T-cell (primary cell): ENCODE results near the gene ABHD15. TPM values are rescaled to one million over a fixed set of nuclear protein-coding genes. Genes with fewer than 3 reads are reported as not detected.

Experiments used
- ATAC-seq, 4 experiments: fragments of 200-7000 bp in 3 of 4; fragments of 150-1000 bp in 1 of 4; cut with Tn5 transposase; replicated peaks in 1 of 4; 1 replicate in 3 of 4; 2 replicates in 1 of 4; pipeline ENCODE4 v1.10.0; 2021; ENCODE audit warnings: moderate library complexity in 3 of 4, mild to moderate bottlenecking in 2 of 4, moderate number of reproducible peaks in 1 of 4
- CTCF ChIA-PET, 2 donors: fragments of 300-600 bp; sonication (Branson Sonifier 250); formaldehyde crosslinking; loops; one replicate each; lab custom pipeline; 2022; ENCODE audit warnings: antibody characterized with exemption in 2 of 2; lab: Charles Lee
- POLR2A ChIA-PET, 2 donors: fragments of 300-600 bp; sonication (Branson Sonifier 250); formaldehyde crosslinking; loops; one replicate each; lab custom pipeline; 2022; ENCODE audit warnings: antibody characterized with exemption in 2 of 2; lab: Charles Lee
- DNase-seq, 35 experiments: peaks; one replicate each; pipeline versions ENCODE4 v3.0.0 to v3.0.0-alpha.2; 2013 to 2023
- H3K27ac ChIP-seq: one replicate; pipeline ENCODE4 v1.5.1; 2013; ENCODE audit warnings: low read length
- H3K27me3 ChIP-seq, 2 experiments: replicated peaks in 1 of 2; 1 replicate in 1 of 2; 2 replicates in 1 of 2; pipeline versions ENCODE4 v1.6.1 to v1.7.0; 2013; ENCODE audit warnings: low read length in 1 of 2, mixed read lengths in 1 of 2; ENCODE audit not compliant: control insufficient read depth in 2 of 2, insufficient read depth in 2 of 2; ENCODE audit errors: extremely low read depth in 1 of 2
- H3K36me3 ChIP-seq, 2 donors: 1 replicate in 1 of 2; 2 replicates in 1 of 2; pipeline versions ENCODE4 v1.6.1 to v1.7.0; 2013; ENCODE audit warnings: low read length in 1 of 2; ENCODE audit not compliant: control insufficient read depth in 2 of 2, insufficient read depth in 1 of 2; ENCODE audit errors: extremely low read depth in 1 of 2
- H3K4me1 ChIP-seq, 2 experiments: 1 replicate in 1 of 2; 2 replicates in 1 of 2; pipeline versions ENCODE4 v1.6.1 to v1.7.0; 2013; ENCODE audit warnings: low read length in 2 of 2, mixed read lengths in 1 of 2; ENCODE audit not compliant: insufficient read depth in 2 of 2, control insufficient read depth in 1 of 2; ENCODE audit errors: extremely low read depth in 1 of 2
- H3K4me3 ChIP-seq, 2 donors: 1 replicate in 1 of 2; 2 replicates in 1 of 2; pipeline versions ENCODE4 v1.5.1 to v1.7.0; 2013; ENCODE audit warnings: mild to moderate bottlenecking in 2 of 2, low read length in 1 of 2, moderate library complexity in 1 of 2; ENCODE audit not compliant: control insufficient read depth in 1 of 2; ENCODE audit errors: extremely low read depth in 1 of 2
- H3K9me3 ChIP-seq: 2 replicates; pipeline ENCODE4 v1.7.0; 2013
- H3K27ac Mint-ChIP-seq, 2 donors: one replicate each; pipeline ENCODE4 v1.8.0; 2020 to 2021; ENCODE audit warnings: mild to moderate bottlenecking in 2 of 2, mixed read lengths in 2 of 2
- H3K27me3 Mint-ChIP-seq, 2 donors: one replicate each; pipeline ENCODE4 v1.8.0; 2021 to 2022; ENCODE audit warnings: mixed read lengths in 2 of 2
- H3K36me3 Mint-ChIP-seq: one replicate; pipeline ENCODE4 v1.8.0; 2021; ENCODE audit warnings: mixed read lengths
- H3K4me1 Mint-ChIP-seq, 3 donors: one replicate each; pipeline ENCODE4 v1.8.0; 2020 to 2022; ENCODE audit warnings: mixed read lengths in 3 of 3, mild to moderate bottlenecking in 1 of 3
- H3K4me3 Mint-ChIP-seq, 3 donors: one replicate each; pipeline ENCODE4 v1.8.0; 2020 to 2022; ENCODE audit warnings: mild to moderate bottlenecking in 3 of 3, mixed read lengths in 3 of 3, moderate library complexity in 3 of 3
- H3K9me3 Mint-ChIP-seq, 3 donors: one replicate each; pipeline ENCODE4 v1.8.0; 2020 to 2022; ENCODE audit warnings: mixed read lengths in 3 of 3
- WGBS: methylation state at CpG from one replicate; pipeline ENCODE4 v1.1.5; 2013; ENCODE audit warnings: missing lambda C conversion rate; ENCODE audit not compliant: insufficient coverage; 5-methylcytosine and 5-hydroxymethylcytosine counted together
- total RNA-seq, 35 experiments: library from RNA in 6 of 35; stranded (reverse) in 6 of 35; fragments of 120-200 nt in 1 of 35; gene quantifications; one replicate each; pipeline versions ENCODE4 v1.2.1 to v1.2.4 and lab custom pipeline; 2013 to 2026

ABHD15 gene
- total RNA-seq, 5 donors from 2014 or later (not counting 1 experiment from before 2014, with no cell fraction given) = 7.9 to 23.1 (median 16.5) TPM

DNA sequence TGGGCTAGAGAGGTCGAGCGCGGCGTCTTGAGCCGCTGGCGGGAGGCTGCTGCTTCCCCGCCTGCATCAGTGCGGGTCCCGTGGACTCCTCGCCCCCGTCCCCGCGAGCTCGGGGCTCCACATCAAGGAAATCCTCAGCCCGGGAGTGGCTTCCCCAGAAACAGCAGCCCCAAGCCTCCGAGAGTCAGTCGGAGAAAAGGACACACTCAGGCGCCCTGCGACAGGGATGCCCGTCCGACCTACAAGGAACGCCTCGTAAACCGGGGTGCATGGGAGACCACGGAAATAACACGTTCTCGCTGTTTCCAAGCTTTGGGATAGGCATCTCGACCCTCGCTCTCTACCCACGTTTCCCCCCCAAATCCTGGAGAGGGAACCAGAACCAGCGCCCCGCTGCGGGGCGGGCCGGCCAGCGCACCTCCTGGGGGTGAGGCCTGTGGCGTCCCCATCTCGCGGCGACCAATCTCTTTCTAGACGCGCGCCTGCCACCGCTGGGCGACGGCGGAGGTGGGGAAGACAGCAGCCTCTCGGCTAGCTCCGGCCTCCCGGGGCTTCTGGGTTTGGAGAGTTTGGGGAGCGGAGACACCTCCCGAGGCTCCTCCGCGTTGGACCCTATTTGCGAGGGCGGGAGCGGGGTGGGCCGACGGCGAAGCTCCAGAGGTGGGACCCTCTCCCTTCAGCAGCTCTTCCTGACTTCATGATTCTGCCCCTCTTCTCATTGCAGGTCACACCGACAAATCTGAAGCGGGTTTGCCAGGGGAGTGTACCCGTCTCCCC lies 905 bp upstream of the ABHD15 start:
- H3K27me3 Mint-ChIP-seq = no peaks in the 10 kb centered on the region
- H3K36me3 Mint-ChIP-seq = no peaks in the 10 kb centered on the region
- Histone ChIP-seq H3K27me3 (no peaks in the 10 kb centered on the region), H3K36me3 (peaks cover 0 to 6% of the 10 kb centered on the region in 2 donors), H3K4me1 (peaks cover 13 to 63% of the 10 kb centered on the region in 2 experiments), H3K9me3 (no peaks in the 10 kb centered on the region), H3K27ac (peak overlapping the region; percentile 72), H3K4me3 (peak overlapping the region; percentile 75 to 81)
- H3K4me3 Mint-ChIP-seq = peak overlapping the region; percentile 88 to 94 (median 94)
- DNase-seq (peak; percentile 41 to 83 (median 64)), ATAC-seq (peak; percentile 60 to 69 (median 64))
- ChIA-PET CTCF (interaction anchor here (0.5 to 1.8 kb wide), 5 partner anchors 20 to 378 kb away, joined by 3 to 6 read pairs (median 4); partner anchors contain the start of gene SSH2 (in 1 of the 2)), POLR2A (interaction anchor here in 1 of 2 donors (0.5 to 0.6 kb wide), 2 partner anchors 293 to 1247 kb away, joined by 4 to 8 read pairs; no protein-coding TSS in a partner anchor)
- H3K9me3 Mint-ChIP-seq = no peaks in the 10 kb centered on the region
- H3K4me1 Mint-ChIP-seq = peaks cover 24 to 42% (median 37%) of the 10 kb centered on the region in 3 donors
- under 1% methylated on average over 33 of the region's 63 CpGs for WGBS
- peak overlapping the region; percentile 95 to 96 for H3K27ac Mint-ChIP-seq

DNA sequence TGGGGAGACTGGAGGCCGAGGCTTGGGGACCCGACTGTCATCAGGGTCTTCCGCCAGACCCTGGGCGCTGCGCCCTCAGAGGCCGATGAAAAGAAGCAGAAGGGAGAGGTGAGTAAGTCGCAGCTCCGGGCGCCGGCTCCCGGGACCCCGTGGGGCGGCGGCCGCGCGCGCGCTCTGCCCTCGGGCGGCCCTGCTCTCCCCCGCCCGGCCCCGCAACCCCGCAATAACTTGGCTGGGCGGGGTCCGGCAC lies 392 bp upstream of the ABHD15 start:
- Histone ChIP-seq H3K27ac (peak overlapping the region; percentile 72), H3K27me3 (no peaks in the 10 kb centered on the region), H3K4me3 (peak overlapping the region; percentile 75 to 81), H3K9me3 (no peaks in the 10 kb centered on the region), H3K36me3 (peaks cover 0 to 10% of the 10 kb centered on the region in 2 donors), H3K4me1 (peaks cover 13 to 64% of the 10 kb centered on the region in 2 experiments)
- peak in 1 of 35 experiments; percentile 41 for DNase-seq
- ChIA-PET CTCF (interaction anchor here (0.5 to 1.8 kb wide), 4 partner anchors 50 to 379 kb away, joined by 3 to 6 read pairs (median 5); partner anchors contain the start of gene SSH2 (in 1 of the 2)), POLR2A (no interaction called here)
- no peaks in the 10 kb centered on the region for H3K9me3 Mint-ChIP-seq
- H3K27ac Mint-ChIP-seq = peak overlapping the region; percentile 55 to 61
- WGBS = under 1% methylated on average over 27 of the region's 27 CpGs
- H3K4me1 Mint-ChIP-seq = peaks cover 24 to 47% (median 40%) of the 10 kb centered on the region in 3 donors
- no peaks in the 10 kb centered on the region for H3K36me3 Mint-ChIP-seq
- peak overlapping the region; percentile 88 to 94 (median 94) for H3K4me3 Mint-ChIP-seq
- H3K27me3 Mint-ChIP-seq = no peaks in the 10 kb centered on the region
- ATAC-seq = peak; percentile 2 to 5 (median 4)

DNA sequence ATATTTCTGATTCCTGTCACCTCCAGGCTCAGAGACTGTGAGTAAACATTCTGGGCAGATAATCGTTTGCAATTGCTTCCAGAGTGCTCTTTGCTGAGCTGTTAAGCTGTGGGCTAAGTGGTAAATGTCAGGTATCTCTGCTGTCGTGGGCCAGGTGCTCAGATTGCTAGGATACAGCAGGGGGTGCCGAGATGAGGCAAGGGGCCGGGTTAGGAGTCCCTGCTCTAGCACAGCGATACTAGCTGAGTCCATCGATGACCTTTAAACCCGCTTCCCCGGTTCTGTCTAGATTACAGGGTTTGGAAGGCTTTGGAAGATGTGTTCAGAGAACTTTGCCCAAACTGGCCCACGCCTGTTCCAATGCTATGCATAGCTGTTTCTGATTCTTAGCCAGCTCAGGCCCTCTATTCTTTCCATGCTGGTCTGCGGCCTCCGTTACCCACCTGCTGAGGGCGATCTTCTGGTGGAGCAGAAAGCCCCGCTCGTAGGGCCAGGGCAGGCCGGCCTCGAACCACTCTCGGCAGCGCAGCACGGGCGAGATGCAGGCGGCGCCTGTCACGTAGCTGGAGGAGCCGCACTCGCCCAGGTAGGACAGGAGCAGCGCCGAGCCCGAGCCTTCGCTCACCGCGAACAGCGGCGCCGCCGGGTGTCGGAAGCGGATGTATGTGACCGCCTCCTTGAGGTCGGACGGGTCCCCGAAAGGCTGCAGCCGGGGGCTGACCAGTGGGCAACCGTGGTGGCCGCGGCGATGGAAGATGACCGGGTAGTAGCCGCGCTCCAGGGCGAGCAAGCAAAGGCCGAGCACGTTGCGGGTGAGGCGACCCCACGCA lies 979 bp downstream of the ABHD15 start:
- Histone ChIP-seq H3K27ac (peak overlapping the region; percentile 43), H3K9me3 (no peaks in the 10 kb centered on the region), H3K27me3 (no peaks in the 10 kb centered on the region), H3K4me3 (peak overlapping the region; percentile 63 to 65), H3K4me1 (peaks cover 13 to 69% of the 10 kb centered on the region in 2 experiments), H3K36me3 (peaks cover 0 to 17% of the 10 kb centered on the region in 2 donors)
- H3K27ac Mint-ChIP-seq = peak overlapping the region; percentile 91 to 93
- WGBS = 10% methylated on average over 54 of the region's 55 CpGs
- H3K36me3 Mint-ChIP-seq = peaks cover 5% of the 10 kb centered on the region
- H3K4me3 Mint-ChIP-seq = peak overlapping the region; percentile 87 to 94 (median 88)
- H3K9me3 Mint-ChIP-seq = no peaks in the 10 kb centered on the region
- H3K4me1 Mint-ChIP-seq = peaks cover 26 to 53% (median 44%) of the 10 kb centered on the region in 3 donors
- CTCF ChIA-PET = interaction anchor here (0.6 to 1.2 kb wide), 2 partner anchors 30 to 47 kb away, joined by 3 to 5 read pairs; no protein-coding TSS in a partner anchor
- DNase-seq = peak in 22 of 35 experiments; percentile 27 to 73 (median 47)
- peak; percentile 10 to 33 (median 20) for ATAC-seq
- POLR2A ChIA-PET = interaction anchor here (0.5 to 0.6 kb wide), 2 partner anchors 73 to 87 kb away, joined by 3 read pairs; no protein-coding TSS in a partner anchor
- no peaks in the 10 kb centered on the region for H3K27me3 Mint-ChIP-seq

DNA sequence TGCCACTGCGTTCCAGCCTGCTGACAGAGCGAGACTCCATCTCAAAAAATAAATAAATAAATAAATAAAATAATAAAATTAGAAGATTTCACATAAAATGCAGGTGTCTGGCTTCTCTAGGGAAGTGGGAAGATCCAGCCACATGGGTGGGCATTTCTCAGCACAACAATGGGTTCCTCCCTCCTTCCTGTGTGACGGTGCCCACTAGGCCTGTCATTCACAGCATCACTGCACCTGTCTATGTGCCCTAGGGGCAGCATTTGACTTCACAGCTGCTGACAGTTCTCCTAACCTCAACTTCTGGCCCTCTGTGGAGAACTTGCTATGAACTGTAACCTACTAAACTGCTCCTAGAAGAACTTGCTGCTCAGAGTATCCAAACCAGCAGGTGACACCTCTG lies 3.0 kb downstream of the ABHD15 start:
- H3K9me3 Mint-ChIP-seq = no peaks in the 10 kb centered on the region
- DNase-seq = no peak
- Histone ChIP-seq H3K9me3 (no peaks in the 10 kb centered on the region), H3K4me3 (no peak overlapping the region), H3K27ac (peak overlapping the region; percentile 32), H3K27me3 (no peaks in the 10 kb centered on the region), H3K4me1 (peaks cover 8 to 60% of the 10 kb centered on the region in 2 experiments), H3K36me3 (peaks cover 0 to 17% of the 10 kb centered on the region in 2 donors)
- CTCF ChIA-PET = interaction anchor here in 1 of 2 donors (0.6 kb wide), 1 partner anchor 61 kb away, joined by 3 read pairs; no protein-coding TSS in a partner anchor
- no peaks in the 10 kb centered on the region for H3K27me3 Mint-ChIP-seq
- ATAC-seq = no peak
- peak overlapping the region in 2 of 3 donors; percentile 9 to 49 for H3K4me3 Mint-ChIP-seq
- peak overlapping the region; percentile 73 to 77 for H3K27ac Mint-ChIP-seq
- no CpG with 5 or more reads among the region's 3 CpGs for WGBS
- POLR2A ChIA-PET = interaction anchor here in 1 of 2 donors (0.6 kb wide), 1 partner anchor 55 kb away, joined by 5 read pairs; no protein-coding TSS in a partner anchor
- peaks cover 18 to 51% (median 36%) of the 10 kb centered on the region in 3 donors for H3K4me1 Mint-ChIP-seq
- H3K36me3 Mint-ChIP-seq = peaks cover 5% of the 10 kb centered on the region

DNA sequence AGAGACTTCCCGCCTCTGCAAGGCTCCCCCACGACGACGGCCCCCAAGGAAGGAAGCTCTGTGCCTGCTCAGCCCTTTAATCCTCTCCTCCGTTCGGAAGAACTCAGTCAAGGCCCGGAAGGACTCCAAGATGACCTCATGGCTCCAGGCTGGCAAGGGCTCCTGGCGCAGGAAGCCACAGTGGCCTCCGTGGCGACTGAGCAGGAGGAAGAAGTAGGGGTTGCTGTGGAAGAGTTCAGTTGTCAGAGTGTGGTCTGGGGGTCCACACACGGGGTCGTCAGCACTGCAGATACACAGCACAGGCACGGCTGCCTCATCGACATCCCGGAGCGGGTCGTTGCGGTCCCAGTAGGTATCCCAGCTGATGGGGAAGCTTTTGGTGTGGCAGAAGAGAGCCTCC lies 4.2 kb downstream of the ABHD15 start:
- DNase-seq (no peak), ATAC-seq (no peak)
- Mint-ChIP-seq H3K27ac (peak overlapping the region; percentile 62 to 79), H3K27me3 (no peaks in the 10 kb centered on the region), H3K4me3 (no peak overlapping the region), H3K36me3 (peaks cover 5% of the 10 kb centered on the region), H3K4me1 (peaks cover 17 to 55% (median 39%) of the 10 kb centered on the region in 3 donors), H3K9me3 (no peaks in the 10 kb centered on the region)
- H3K36me3 ChIP-seq = peaks cover 0 to 17% of the 10 kb centered on the region in 2 donors
- H3K4me1 ChIP-seq = peaks cover 6 to 52% of the 10 kb centered on the region in 2 experiments
- no peaks in the 10 kb centered on the region for H3K27me3 ChIP-seq
- no peak overlapping the region for H3K4me3 ChIP-seq
- H3K27ac ChIP-seq = no peak overlapping the region
- H3K9me3 ChIP-seq = no peaks in the 10 kb centered on the region
- CTCF ChIA-PET = interaction anchor here in 1 of 2 donors (0.6 kb wide), 1 partner anchor 8 kb away, joined by 3 read pairs; no protein-coding TSS in a partner anchor
- 92% methylated on average over 17 of the region's 18 CpGs for WGBS
- POLR2A ChIA-PET = no interaction called here
